ENCODE data around the gene PAIP2B. TPM values are rescaled to one million over a fixed set of nuclear protein-coding genes. Genes with fewer than 3 reads are reported as not detected.

The PAIP2B gene, protein sequence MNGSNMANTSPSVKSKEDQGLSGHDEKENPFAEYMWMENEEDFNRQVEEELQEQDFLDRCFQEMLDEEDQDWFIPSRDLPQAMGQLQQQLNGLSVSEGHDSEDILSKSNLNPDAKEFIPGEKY
- total RNA-seq = 10 to 100 TPM in 5 of 6 experiments, 1 to 10 TPM in 1; 8.4 to 30.1 (median 15.3) TPM
- long read RNA-seq, full-length matches to known transcripts = 2 of 4 reads
- long read RNA-seq, partial matches to known transcripts = 0 of 4 reads
- long read RNA-seq, other reads (novel, unspliced or antisense) = 2 of 4 reads

DNA sequence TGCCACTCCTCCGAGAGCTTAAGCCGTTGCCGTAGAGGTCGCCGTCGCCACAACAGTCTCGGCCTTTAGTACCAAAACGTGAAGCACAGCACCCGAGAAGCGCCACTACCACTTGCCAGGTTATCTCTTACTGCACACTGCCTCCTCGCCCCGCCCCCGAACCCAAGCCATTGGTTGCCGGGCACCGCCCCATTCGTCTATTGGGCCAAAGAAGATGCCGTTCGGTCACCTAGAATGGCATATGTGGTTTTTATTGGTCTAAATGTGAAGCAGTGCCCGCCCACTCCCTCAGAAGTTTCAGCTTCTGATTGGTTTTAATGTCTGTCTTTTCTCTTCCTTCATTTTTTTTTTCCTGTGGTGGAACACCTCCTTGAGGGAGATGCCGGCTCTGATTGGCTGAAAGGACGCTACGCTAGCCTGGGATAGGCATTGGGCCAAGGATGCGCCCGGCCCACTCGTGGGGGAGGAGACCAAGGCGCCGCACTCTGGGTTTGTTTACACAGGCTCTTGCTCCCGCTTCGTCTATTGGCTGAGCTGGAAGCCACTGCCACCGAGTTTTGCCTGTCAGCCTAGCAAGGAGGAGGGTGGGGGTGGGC lies at the start of gene PAIP2B:
Gene PAIP2B (minus strand): TSS at position 139 of the 596 bp plus-strand sequence. CDS start 24,514 bp downstream, outside the sequence.
- intact Hi-C loops (cut with DNase I) = no loop called here
- H3K27me3 ChIP-seq = no peaks in the 10 kb centered on the region
- DNase-seq = peak; percentile 98 to 99 (median 99)
- ATAC-seq = peak; percentile 92 to 96 (median 93)
- H3K36me3 ChIP-seq = no peaks in the 10 kb centered on the region
- 0% methylated on average over 11 of the region's 30 CpGs for WGBS (ENCODE audit: insufficient coverage, low coverage, low lambda C conversion rate, missing lambda C conversion rate)
- peak within 1 kb of the TSS; percentile 79 to 93 (median 89) for H3K27ac ChIP-seq
- peak within 1 kb of the TSS; percentile 78 to 89 (median 81) for H3K4me3 ChIP-seq
- H3K9me3 ChIP-seq = no peaks in the 10 kb centered on the region
- H3K4me1 ChIP-seq = peaks cover 0 to 7% (median 4%) of the 10 kb centered on the region in 4 donors
- TF ChIP-seq, protein P1, sequence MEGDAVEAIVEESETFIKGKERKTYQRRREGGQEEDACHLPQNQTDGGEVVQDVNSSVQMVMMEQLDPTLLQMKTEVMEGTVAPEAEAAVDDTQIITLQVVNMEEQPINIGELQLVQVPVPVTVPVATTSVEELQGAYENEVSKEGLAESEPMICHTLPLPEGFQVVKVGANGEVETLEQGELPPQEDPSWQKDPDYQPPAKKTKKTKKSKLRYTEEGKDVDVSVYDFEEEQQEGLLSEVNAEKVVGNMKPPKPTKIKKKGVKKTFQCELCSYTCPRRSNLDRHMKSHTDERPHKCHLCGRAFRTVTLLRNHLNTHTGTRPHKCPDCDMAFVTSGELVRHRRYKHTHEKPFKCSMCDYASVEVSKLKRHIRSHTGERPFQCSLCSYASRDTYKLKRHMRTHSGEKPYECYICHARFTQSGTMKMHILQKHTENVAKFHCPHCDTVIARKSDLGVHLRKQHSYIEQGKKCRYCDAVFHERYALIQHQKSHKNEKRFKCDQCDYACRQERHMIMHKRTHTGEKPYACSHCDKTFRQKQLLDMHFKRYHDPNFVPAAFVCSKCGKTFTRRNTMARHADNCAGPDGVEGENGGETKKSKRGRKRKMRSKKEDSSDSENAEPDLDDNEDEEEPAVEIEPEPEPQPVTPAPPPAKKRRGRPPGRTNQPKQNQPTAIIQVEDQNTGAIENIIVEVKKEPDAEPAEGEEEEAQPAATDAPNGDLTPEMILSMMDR (IDR thresholded peaks at IDR 0.05) = peak in 1 of 4 donors; percentile 1
- TF ChIP-seq POLR2A (IDR thresholded peaks at IDR 0.05) = peak; percentile 79

DNA sequence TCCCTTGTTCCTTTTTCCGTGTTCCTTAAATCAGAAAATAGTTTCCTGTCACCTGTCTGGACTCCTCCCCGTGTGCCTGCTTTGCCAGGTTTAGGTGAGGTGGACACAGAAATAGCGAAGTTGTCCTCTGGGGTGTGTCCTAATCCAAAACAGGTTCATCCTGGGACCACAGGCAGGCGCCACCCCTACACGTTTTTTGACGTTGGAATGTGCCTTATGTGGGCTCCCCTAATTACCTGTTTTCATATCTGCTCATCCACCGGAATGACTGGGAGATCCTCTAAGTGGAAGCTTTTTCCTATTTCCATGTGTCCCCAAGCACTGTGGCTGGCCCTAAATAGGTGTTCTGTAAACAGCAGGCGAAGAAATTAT lies 49.0 kb upstream of the PAIP2B start:
- Histone ChIP-seq H3K4me3 (peak overlapping the region; percentile 63 to 66 (median 64)), H3K9me3 (no peaks in the 10 kb centered on the region), H3K4me1 (peaks cover 0 to 9% (median 4%) of the 10 kb centered on the region in 4 donors), H3K27me3 (no peaks in the 10 kb centered on the region), H3K27ac (no peak overlapping the region), H3K36me3 (no peaks in the 10 kb centered on the region)
- intact Hi-C loops (cut with DNase I) = no loop called here
- ATAC-seq = no peak
- WGBS (ENCODE audit: insufficient coverage, low coverage, low lambda C conversion rate, missing lambda C conversion rate) = 29% methylated on average over 8 of the region's 8 CpGs
- no peak for TF ChIP-seq POLR2A (IDR thresholded peaks at IDR 0.05)
- DNase-seq = no peak

GRCh38 chr2:71269511-71270090 lies 42.7 kb upstream of the PAIP2B start:
- intact Hi-C loops (cut with DNase I) = no loop called here
- no peaks in the 10 kb centered on the region for H3K27me3 ChIP-seq
- H3K4me3 ChIP-seq = no peak overlapping the region
- TF ChIP-seq, protein P1 (IDR thresholded peaks at IDR 0.05) = no peak
- no peak for ATAC-seq
- DNase-seq = no peak
- H3K27ac ChIP-seq = no peak overlapping the region
- H3K9me3 ChIP-seq = no peaks in the 10 kb centered on the region
- H3K4me1 ChIP-seq = no peaks in the 10 kb centered on the region
- no peaks in the 10 kb centered on the region for H3K36me3 ChIP-seq
- WGBS (ENCODE audit: insufficient coverage, low coverage, low lambda C conversion rate, missing lambda C conversion rate) = 60% methylated on average over 1 of the region's 9 CpGs

- Histone ChIP-seq H3K36me3 (no peaks in the 10 kb centered on the region), H3K27ac (no peak overlapping the region), H3K9me3 (no peaks in the 10 kb centered on the region), H3K4me1 (no peaks in the 10 kb centered on the region), H3K4me3 (no peak overlapping the region), H3K27me3 (no peaks in the 10 kb centered on the region)
- intact Hi-C loops (cut with DNase I) = no loop called here
- TF ChIP-seq, protein P1 (IDR thresholded peaks at IDR 0.05) = no peak
- TF ChIP-seq POLR2A (IDR thresholded peaks at IDR 0.05) = no peak
- ATAC-seq (no peak), DNase-seq (no peak)
- WGBS (ENCODE audit: insufficient coverage, low coverage, low lambda C conversion rate, missing lambda C conversion rate) = 81% methylated on average over 6 of the region's 6 CpGs
These were observed 36.5 kb upstream of the PAIP2B start for GRCh38 chr2:71263386-71263785.

- Histone ChIP-seq H3K4me3 (no peak overlapping the region), H3K36me3 (no peaks in the 10 kb centered on the region), H3K9me3 (no peaks in the 10 kb centered on the region), H3K4me1 (no peaks in the 10 kb centered on the region), H3K27me3 (no peaks in the 10 kb centered on the region), H3K27ac (no peak overlapping the region)
- DNase-seq = no peak
- TF ChIP-seq POLR2A (IDR thresholded peaks at IDR 0.05) = no peak
- TF ChIP-seq, protein P1 (IDR thresholded peaks at IDR 0.05) = no peak
- no peak for ATAC-seq
- intact Hi-C loops (cut with DNase I) = no loop called here
These were observed 34.6 kb upstream of the PAIP2B start for GRCh38 chr2:71261534-71261933.

Data from right lobe of liver (tissue), 6 donors.